GM19025 (cell line): ENCODE data around the gene CRYGN.

ENCODE experiments used
- ATAC-seq: cut with Tn5 transposase; IDR thresholded peaks from one replicate; pipeline ENCODE4 v1.9.1; 2021; ENCODE audit warnings: mild to moderate bottlenecking, low read depth, moderate library complexity; ENCODE audit not compliant: unreplicated experiment

CRYGN gene

GRCh38 chr7:151393031-151393977 is 46.6 kb downstream of the CRYGN start:
- no peak for ATAC-seq

- ATAC-seq, result no peak
These were observed 47.5 kb downstream of the CRYGN start for GRCh38 chr7:151392426-151392825.

GRCh38 chr7:151392002-151392401 is 47.9 kb downstream of the CRYGN start:
- no peak for ATAC-seq

GRCh38 chr7:151391358-151391730 is 48.6 kb downstream of the CRYGN start:
- no peak for ATAC-seq

GRCh38 chr7:151390598-151391357 is 49.2 kb downstream of the CRYGN start:
- ATAC-seq, result no peak

GRCh38 chr7:151389768-151390597 is 50.0 kb downstream of the CRYGN start:
- no peak for ATAC-seq

- no peak for ATAC-seq
These were observed 50.7 kb downstream of the CRYGN start for GRCh38 chr7:151389096-151389767.

GRCh38 chr7:151388430-151388829 is 51.5 kb downstream of the CRYGN start:
- no peak for ATAC-seq

- no peak for ATAC-seq
These were observed 52.0 kb downstream of the CRYGN start for GRCh38 chr7:151388007-151388297.

- ATAC-seq, result no peak
These were observed 52.6 kb downstream of the CRYGN start for GRCh38 chr7:151387161-151388006.

- ATAC-seq, result no peak
These were observed 53.4 kb downstream of the CRYGN start for GRCh38 chr7:151386301-151387160.

- ATAC-seq, result no peak
These were observed 54.2 kb downstream of the CRYGN start for GRCh38 chr7:151385626-151386300.

GRCh38 chr7:151384776-151385625 is 54.9 kb downstream of the CRYGN start:
- ATAC-seq, result no peak

- ATAC-seq, result no peak
These were observed 55.6 kb downstream of the CRYGN start for GRCh38 chr7:151384352-151384697.

GRCh38 chr7:151383638-151384351 is 56.1 kb downstream of the CRYGN start:
- ATAC-seq, result no peak

GRCh38 chr7:151382079-151382885 is 57.7 kb downstream of the CRYGN start:
- ATAC-seq, result no peak
